Naive thymus-derived CD4-positive, alpha-beta T cell (primary cell): ENCODE results near the gene SEC23B. TPM values are rescaled to one million over a fixed set of nuclear protein-coding genes. Genes with fewer than 3 reads are reported as not detected.

ENCODE experiments used
- ATAC-seq: fragments of 150-1000 bp; cut with Tn5 transposase; 2 replicates; pipeline ENCODE4 v1.10.0; 2021; ENCODE audit warnings: mild to moderate bottlenecking, moderate library complexity
- CTCF ChIA-PET: fragments of 350-600 bp; sonication (Branson Sonifier 250); formaldehyde crosslinking; loops from one replicate; lab custom pipeline; 2021; ENCODE audit warnings: antibody characterized with exemption; lab: Charles Lee
- POLR2A ChIA-PET: fragments of 350-600 bp; sonication (Branson Sonifier 250); formaldehyde crosslinking; loops from one replicate; lab custom pipeline; 2021; ENCODE audit warnings: antibody characterized with exemption, inconsistent platforms; lab: Charles Lee
- DNase-seq, 9 donors: peaks; one replicate each; pipeline versions ENCODE4 v3.0.0 to v3.0.0-alpha.2; 2020 to 2022; ENCODE audit warnings: mixed read lengths in 1 of 9
- H3K27ac ChIP-seq: one replicate; pipeline ENCODE4 v1.7.0; 2013; ENCODE audit warnings: mild to moderate bottlenecking, low read depth, low read length, moderate library complexity
- H3K27me3 ChIP-seq, 2 donors: one replicate each; pipeline ENCODE4 v1.7.0; 2013; ENCODE audit warnings: low read length in 2 of 2, mild to moderate bottlenecking in 2 of 2, moderate library complexity in 2 of 2; ENCODE audit not compliant: control insufficient read depth in 2 of 2, insufficient read depth in 2 of 2
- H3K36me3 ChIP-seq, 3 experiments: 1 replicate in 2 of 3; 2 replicates in 1 of 3; pipeline ENCODE4 v1.7.0; 2013; ENCODE audit warnings: low read length in 3 of 3, mild to moderate bottlenecking in 3 of 3, moderate library complexity in 1 of 3; ENCODE audit not compliant: insufficient read depth in 3 of 3, control insufficient read depth in 2 of 3
- H3K4me1 ChIP-seq, 2 donors: one replicate each; pipeline ENCODE4 v1.7.0; 2013; ENCODE audit warnings: low read length in 2 of 2, mild to moderate bottlenecking in 2 of 2, moderate library complexity in 1 of 2; ENCODE audit not compliant: control insufficient read depth in 2 of 2, insufficient read depth in 2 of 2
- H3K4me3 ChIP-seq: 2 replicates; pipeline ENCODE4 v1.7.0; 2013; ENCODE audit warnings: mild to moderate bottlenecking, low read length
- H3K9me3 ChIP-seq, 3 experiments: 1 replicate in 2 of 3; 2 replicates in 1 of 3; pipeline ENCODE4 v1.7.0; 2013; ENCODE audit warnings: low read length in 3 of 3; ENCODE audit not compliant: control insufficient read depth in 2 of 3
- H3K27ac Mint-ChIP-seq, 9 donors: one replicate each; pipeline ENCODE4 v1.8.0; 2020 to 2022; ENCODE audit warnings: mixed read lengths in 9 of 9, mild to moderate bottlenecking in 8 of 9, moderate library complexity in 5 of 9, inconsistent platforms in 2 of 9
- H3K27me3 Mint-ChIP-seq, 5 donors: one replicate each; pipeline ENCODE4 v1.8.0; 2021 to 2022; ENCODE audit warnings: mixed read lengths in 5 of 5, mild to moderate bottlenecking in 1 of 5
- H3K36me3 Mint-ChIP-seq, 5 donors: one replicate each; pipeline ENCODE4 v1.8.0; 2020 to 2022; ENCODE audit warnings: mixed read lengths in 5 of 5, mild to moderate bottlenecking in 3 of 5, inconsistent platforms in 1 of 5
- H3K4me1 Mint-ChIP-seq, 7 donors: one replicate each; pipeline ENCODE4 v1.8.0; 2020 to 2022; ENCODE audit warnings: mixed read lengths in 7 of 7, mild to moderate bottlenecking in 3 of 7, inconsistent platforms in 1 of 7
- H3K4me3 Mint-ChIP-seq, 10 donors: one replicate each; pipeline ENCODE4 v1.8.0; 2020 to 2022; ENCODE audit warnings: mild to moderate bottlenecking in 10 of 10, mixed read lengths in 10 of 10, moderate library complexity in 6 of 10, inconsistent platforms in 2 of 10
- H3K9me3 Mint-ChIP-seq, 11 donors: one replicate each; pipeline ENCODE4 v1.8.0; 2020 to 2022; ENCODE audit warnings: mixed read lengths in 11 of 11, mild to moderate bottlenecking in 4 of 11, inconsistent platforms in 1 of 11, moderate library complexity in 1 of 11
- intact Hi-C, 2 donors: fragments of 100-400 bp; cut with micrococcal nuclease; formaldehyde crosslinking; loops; one replicate each; pipeline ENCODE4 v1.15.1; 2023
- polyA plus RNA-seq, 2 donors: library from polyadenylated mRNA; unstranded; fragments of 300-500 nt; fragmentation: Illumina TruSeq; gene quantifications; one replicate each; pipeline ENCODE4 v1.2.3, GENCODE V29; 2021
- total RNA-seq, 6 experiments: library from RNA in 5 of 6; stranded (reverse) in 5 of 6; gene quantifications; 1 replicate in 5 of 6; 2 replicates in 1 of 6; pipeline ENCODE4 v1.2.3 and lab custom pipeline; 2021 to 2026

Gene SEC23B
- total and polyA plus RNA-seq, 7 experiments from 2014 or later, result 38.7 to 102 (median 40.9) TPM

DNA sequence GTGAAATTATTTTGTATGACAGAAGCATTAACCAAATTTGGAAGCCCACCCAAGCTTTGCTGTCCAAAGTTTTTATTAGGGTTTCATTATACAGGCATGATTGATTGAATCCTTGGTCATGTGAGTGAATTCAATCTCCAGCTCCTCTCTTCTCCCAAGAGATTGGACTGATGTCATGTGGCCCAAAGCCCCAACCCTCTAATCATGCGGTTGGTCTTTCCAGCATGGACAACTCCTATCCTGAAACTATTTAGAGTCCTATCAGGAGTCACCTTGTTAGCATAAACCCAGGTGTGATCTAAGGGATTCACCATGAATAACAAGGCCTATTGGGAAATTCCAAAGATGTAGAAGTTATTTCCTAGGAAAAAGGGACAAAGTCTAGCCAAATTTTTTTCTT is 29.9 kb upstream of the SEC23B start:
- intact Hi-C loops, result no loop called here
- H3K36me3 ChIP-seq, result peaks cover 8 to 58% (median 10%) of the 10 kb centered on the region in 3 experiments
- H3K4me3 ChIP-seq, result no peak overlapping the region
- no peaks in the 10 kb centered on the region for H3K27me3 ChIP-seq
- ChIA-PET CTCF (no interaction called here), POLR2A (interaction anchor here (1.4 to 2.6 kb wide), 2 partner anchors 11 to 29 kb away, joined by 3 to 9 read pairs; partner anchors contain the start of genes DZANK1, POLR3F and SEC23B)
- no peaks in the 10 kb centered on the region for H3K4me1 ChIP-seq
- Mint-ChIP-seq H3K36me3 (peaks cover 0 to 39% (median 19%) of the 10 kb centered on the region in 5 donors), H3K4me1 (peaks cover 0 to 2% (median 0%) of the 10 kb centered on the region in 7 donors), H3K9me3 (no peaks in the 10 kb centered on the region), H3K4me3 (no peak overlapping the region), H3K27ac (peak overlapping the region in 2 of 9 donors; percentile 14 to 74), H3K27me3 (no peaks in the 10 kb centered on the region)
- H3K9me3 ChIP-seq, result no peaks in the 10 kb centered on the region
- ATAC-seq (no peak), DNase-seq (no peak)
- H3K27ac ChIP-seq, result no peak overlapping the region

- Mint-ChIP-seq H3K27ac (peak overlapping the region in 2 of 9 donors; percentile 16 to 34), H3K9me3 (no peaks in the 10 kb centered on the region), H3K4me3 (no peak overlapping the region), H3K36me3 (peaks cover 3 to 34% (median 20%) of the 10 kb centered on the region in 5 donors), H3K4me1 (no peaks in the 10 kb centered on the region), H3K27me3 (no peaks in the 10 kb centered on the region)
- Histone ChIP-seq H3K36me3 (peaks cover 4 to 63% (median 9%) of the 10 kb centered on the region in 3 experiments), H3K27me3 (no peaks in the 10 kb centered on the region), H3K9me3 (no peaks in the 10 kb centered on the region), H3K4me3 (no peak overlapping the region), H3K4me1 (no peaks in the 10 kb centered on the region), H3K27ac (no peak overlapping the region)
- ATAC-seq (no peak), DNase-seq (no peak)
- ChIA-PET POLR2A (no interaction called here), CTCF (no interaction called here)
- intact Hi-C loops, result no loop called here
Observed at GRCh38 chr20:18481596-18481995, 26.1 kb upstream of the SEC23B start.

- no peaks in the 10 kb centered on the region for H3K9me3 Mint-ChIP-seq
- POLR2A ChIA-PET, result no interaction called here
- CTCF ChIA-PET, result no interaction called here
Observed at GRCh38 chr20:18488301-18488700, 19.4 kb upstream of the SEC23B start.

DNA sequence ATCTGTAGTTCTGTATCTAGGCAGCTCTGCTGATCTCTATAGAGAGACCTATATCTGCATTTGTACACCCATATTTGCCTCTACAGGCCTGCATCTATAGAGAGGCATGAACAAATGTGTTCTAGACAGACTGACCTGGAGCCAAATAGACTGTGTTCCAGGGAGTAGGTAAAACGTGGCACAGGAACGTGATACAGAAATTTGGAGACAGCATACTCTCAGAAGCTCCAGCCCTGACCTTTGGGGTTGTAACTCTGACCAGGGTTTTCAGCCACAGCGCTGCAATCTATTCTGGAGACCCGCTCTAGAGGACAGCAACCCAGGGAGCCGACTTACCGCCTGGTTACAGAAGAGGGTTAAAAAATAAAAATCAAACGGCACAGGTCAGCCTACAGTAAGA is 11.7 kb upstream of the SEC23B start:
- Mint-ChIP-seq H3K4me3 (peak overlapping the region; percentile 92 to 99 (median 96)), H3K9me3 (no peaks in the 10 kb centered on the region), H3K4me1 (peaks cover 10 to 25% (median 20%) of the 10 kb centered on the region in 7 donors), H3K27me3 (no peaks in the 10 kb centered on the region), H3K36me3 (peaks cover 6 to 14% (median 10%) of the 10 kb centered on the region in 5 donors), H3K27ac (peak overlapping the region in 5 of 9 donors; percentile 82 to 96 (median 94))
- Histone ChIP-seq H3K27ac (peak overlapping the region; percentile 91), H3K4me3 (no peak overlapping the region), H3K36me3 (peaks cover 0 to 4% (median 0%) of the 10 kb centered on the region in 3 experiments), H3K9me3 (no peaks in the 10 kb centered on the region), H3K27me3 (no peaks in the 10 kb centered on the region), H3K4me1 (peaks cover 5 to 7% of the 10 kb centered on the region in 2 donors)
- DNase-seq (no peak), ATAC-seq (no peak)
- POLR2A ChIA-PET, result interaction anchor here (0.9 to 4.3 kb wide), 4 partner anchors 12 to 359 kb away, joined by 3 to 110 read pairs (median 6); partner anchors contain the start of gene SEC23B
- CTCF ChIA-PET, result interaction anchor here (3.4 kb wide), 1 partner anchor 11 kb away, joined by 22 read pairs; the partner anchor contains the start of gene SEC23B
- intact Hi-C loops, result loop anchor here (2.0 kb wide), 2 partner anchors 71 to 207 kb away; partner anchors contain the start of genes ZNF133 (in 2 of the 2) and SMIM26 (in 1 of the 2)

More at GRCh38 chr20:18488301-18488700, 19.4 kb upstream of the SEC23B start:
- peaks cover 0 to 4% (median 3%) of the 10 kb centered on the region in 7 donors for H3K4me1 Mint-ChIP-seq
- Histone ChIP-seq H3K4me3 (no peak overlapping the region), H3K36me3 (peaks cover 0 to 59% (median 3%) of the 10 kb centered on the region in 3 experiments), H3K27me3 (no peaks in the 10 kb centered on the region), H3K9me3 (no peaks in the 10 kb centered on the region), H3K4me1 (no peaks in the 10 kb centered on the region), H3K27ac (no peak overlapping the region)
- no peak overlapping the region for H3K4me3 Mint-ChIP-seq
- H3K27me3 Mint-ChIP-seq, result no peaks in the 10 kb centered on the region
- DNase-seq (no peak), ATAC-seq (no peak)
- H3K36me3 Mint-ChIP-seq, result peaks cover 12 to 43% (median 22%) of the 10 kb centered on the region in 5 donors
- peak overlapping the region in 1 of 9 donors; percentile 23 for H3K27ac Mint-ChIP-seq
- intact Hi-C loops, result no loop called here

GRCh38 chr20:18496740-18497592 is 10.8 kb upstream of the SEC23B start, which contains the start of gene RBBP9:
Gene RBBP9 (minus strand): TSS chr20:18497225. CDS start chr20:18497167, 58 bp downstream.
- Mint-ChIP-seq H3K4me1 (peaks cover 10 to 25% (median 22%) of the 10 kb centered on the region in 7 donors), H3K36me3 (peaks cover 6 to 11% (median 7%) of the 10 kb centered on the region in 5 donors), H3K4me3 (peak within 1 kb of the TSS; percentile 92 to 99 (median 96)), H3K9me3 (no peaks in the 10 kb centered on the region), H3K27ac (peak within 1 kb of the TSS; percentile 62 to 96 (median 94)), H3K27me3 (peaks cover 0 to 3% (median 3%) of the 10 kb centered on the region in 5 donors)
- ChIA-PET CTCF (interaction anchor here (0.6 to 3.4 kb wide), 3 partner anchors 10 to 30 kb away, joined by 3 to 22 read pairs (median 9); partner anchors contain the start of genes DZANK1, POLR3F and SEC23B), POLR2A (interaction anchor here (0.9 to 4.3 kb wide), 8 partner anchors 11 to 360 kb away, joined by 3 to 110 read pairs (median 5); partner anchors contain the start of genes DZANK1, POLR3F, SEC23B and SMIM26)
- H3K27ac ChIP-seq, result peak within 1 kb of the TSS; percentile 91
- H3K27me3 ChIP-seq, result no peaks in the 10 kb centered on the region
- ATAC-seq (peak; percentile 98), DNase-seq (peak; percentile 58 to 77 (median 68))
- H3K4me1 ChIP-seq, result peaks cover 5 to 7% of the 10 kb centered on the region in 2 donors
- intact Hi-C loops, result loop anchor here (1.0 to 2.0 kb wide), 4 partner anchors 10 to 208 kb away; partner anchors contain the start of genes DZANK1 (in 2 of the 2), POLR3F (in 2 of the 2), SEC23B (in 2 of the 2) and ZNF133 (in 2 of the 2)
- H3K9me3 ChIP-seq, result no peaks in the 10 kb centered on the region
- peak within 1 kb of the TSS; percentile 98 for H3K4me3 ChIP-seq
- H3K36me3 ChIP-seq, result no peaks in the 10 kb centered on the region

- Mint-ChIP-seq H3K9me3 (no peaks in the 10 kb centered on the region), H3K27me3 (peaks cover 0 to 6% (median 4%) of the 10 kb centered on the region in 5 donors), H3K27ac (peak overlapping the region in 8 of 9 donors; percentile 82 to 96 (median 94)), H3K4me3 (peak overlapping the region; percentile 92 to 99 (median 96)), H3K4me1 (peaks cover 10 to 25% (median 23%) of the 10 kb centered on the region in 7 donors), H3K36me3 (peaks cover 6 to 11% (median 7%) of the 10 kb centered on the region in 5 donors)
- no peaks in the 10 kb centered on the region for H3K27me3 ChIP-seq
- CTCF ChIA-PET, result interaction anchor here (0.6 to 3.4 kb wide), 3 partner anchors 9 to 31 kb away, joined by 3 to 22 read pairs (median 9); partner anchors contain the start of genes DZANK1, POLR3F and SEC23B
- ATAC-seq (no peak), DNase-seq (no peak)
- POLR2A ChIA-PET, result interaction anchor here (1.0 to 4.3 kb wide), 6 partner anchors 10 to 296 kb away, joined by 3 to 110 read pairs (median 7); partner anchors contain the start of genes DZANK1, POLR3F, SEC23B and SMIM26
- H3K36me3 ChIP-seq, result no peaks in the 10 kb centered on the region
- peak overlapping the region; percentile 98 for H3K4me3 ChIP-seq
- H3K4me1 ChIP-seq, result peaks cover 5 to 7% of the 10 kb centered on the region in 2 donors
- H3K27ac ChIP-seq, result peak overlapping the region; percentile 91
- intact Hi-C loops, result loop anchor here (1.0 to 2.0 kb wide), 4 partner anchors 10 to 209 kb away; partner anchors contain the start of genes DZANK1 (in 2 of the 2), POLR3F (in 2 of the 2), SEC23B (in 2 of the 2) and ZNF133 (in 2 of the 2)
- no peaks in the 10 kb centered on the region for H3K9me3 ChIP-seq
Observed at GRCh38 chr20:18497603-18498002, 10.1 kb upstream of the SEC23B start.
